Activated CD8-positive, alpha-beta memory T cell treated with anti-CD3 and anti-CD28 coated beads, Interleukin-2, amount 50 U/mL, for 24 hours (primary cell): ENCODE results near the gene ARHGAP21.
"Not testable (repeated sequence)": the region's sequence is repeated elsewhere in the genome, so short reads cannot be mapped to it uniquely, and the experiment has no call there.

Experiments used
- DNase-seq: peaks from one replicate; pipeline ENCODE4 v3.0.0-alpha.2; 2020; ENCODE audit errors: extremely low read depth

Gene ARHGAP21

DNA sequence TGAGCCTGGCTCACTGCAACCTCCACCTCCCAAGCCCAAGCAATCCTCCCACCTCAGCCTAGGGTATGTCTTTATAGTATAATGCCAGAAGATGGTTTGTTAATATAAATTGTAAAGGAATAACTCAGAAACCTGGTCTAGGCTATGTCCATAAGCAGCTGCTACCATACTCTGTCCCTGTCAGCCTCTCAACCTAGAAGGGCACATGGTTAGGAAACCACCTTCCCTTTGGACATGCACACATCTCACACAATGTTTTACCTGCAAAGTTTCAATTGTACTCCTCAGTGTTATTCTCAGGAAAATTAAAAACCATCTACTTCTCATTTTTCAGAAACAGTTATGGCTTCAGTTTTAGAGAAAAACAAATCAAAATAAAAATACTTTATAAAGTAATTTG is 40.1 kb downstream of the ARHGAP21 start:
- DNase-seq, result no peak

DNA sequence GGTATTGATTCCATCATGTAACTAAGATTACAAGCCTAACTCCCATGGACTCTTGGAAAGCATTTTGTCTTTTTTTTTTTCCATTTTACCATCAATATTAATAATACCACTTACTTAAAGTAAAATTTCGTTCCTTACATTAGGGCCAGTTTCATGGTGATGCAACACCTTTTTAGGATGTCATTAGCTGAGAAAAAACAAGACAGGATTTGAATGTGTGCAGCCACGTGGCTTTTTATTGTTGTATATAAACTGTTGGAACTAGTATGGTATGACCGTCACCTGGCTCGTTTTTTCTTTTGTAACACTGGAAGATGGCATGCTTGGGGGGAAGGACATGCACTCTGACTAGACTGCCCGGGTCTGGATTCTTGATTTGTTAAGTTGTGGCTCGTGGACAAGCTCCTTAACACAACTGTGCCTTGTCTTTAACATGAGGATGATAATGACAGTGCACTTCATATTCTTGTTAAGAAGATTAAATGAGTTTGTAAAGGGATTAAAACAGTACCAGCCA is 42.1 kb downstream of the ARHGAP21 start:
- DNase-seq, result no peak

GRCh38 chr10:24680647-24681524 is 42.8 kb downstream of the ARHGAP21 start:
- no peak for DNase-seq

DNA sequence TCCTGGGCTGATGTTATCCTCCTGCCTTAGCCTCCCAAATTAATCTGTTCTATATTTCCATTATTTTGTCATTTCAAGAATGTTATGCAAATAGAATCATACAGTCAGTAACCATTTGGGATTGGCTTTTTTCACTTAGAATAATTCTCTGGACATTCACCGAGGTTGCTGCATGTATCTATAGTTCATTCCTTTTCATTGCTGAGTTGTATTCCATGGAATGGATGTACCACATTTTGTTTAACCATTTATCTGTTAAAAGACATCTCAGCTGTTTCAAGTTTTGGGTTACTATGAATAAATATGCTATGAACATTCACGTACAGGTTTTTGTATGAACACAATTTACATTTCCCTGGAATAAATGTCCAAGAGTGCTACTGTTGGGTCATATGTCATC is 44.9 kb downstream of the ARHGAP21 start:
- DNase-seq, result no peak

- DNase-seq, result no peak
Measured at GRCh38 chr10:24674892-24675632, 48.6 kb downstream of the ARHGAP21 start.

DNA sequence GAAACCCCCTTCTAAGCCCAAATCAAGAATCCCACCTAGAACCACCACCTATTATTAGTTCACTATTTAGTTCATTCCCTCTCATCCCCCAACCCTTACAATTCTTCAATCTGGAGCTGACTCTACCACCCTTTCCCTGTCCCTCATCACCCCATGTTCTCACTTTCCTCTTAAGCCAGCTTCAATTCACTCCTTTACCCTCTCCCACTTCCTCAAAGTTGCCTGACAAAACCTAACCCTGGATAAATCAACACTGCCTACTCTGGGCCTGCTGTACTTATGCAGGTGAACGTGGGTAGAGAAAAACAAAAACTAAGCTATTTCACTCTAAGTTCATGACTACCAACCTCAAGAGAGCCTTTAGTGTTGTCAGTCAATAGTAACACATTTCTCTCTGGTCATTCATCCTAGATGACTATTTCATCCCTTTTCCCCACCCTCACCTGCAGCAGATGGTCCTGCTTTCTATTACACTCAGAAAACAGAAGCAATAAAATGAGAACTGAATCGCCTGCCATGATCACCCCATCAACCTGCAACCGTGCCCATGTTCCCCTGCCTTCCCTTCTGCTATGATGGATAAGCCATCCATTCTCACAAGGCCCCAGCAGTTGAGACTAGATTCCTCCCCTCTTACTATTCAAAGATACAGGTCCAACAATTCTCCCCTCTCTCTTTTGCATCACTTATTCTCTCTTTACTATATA is 52.6 kb downstream of the ARHGAP21 start:
- no peak for DNase-seq

DNA sequence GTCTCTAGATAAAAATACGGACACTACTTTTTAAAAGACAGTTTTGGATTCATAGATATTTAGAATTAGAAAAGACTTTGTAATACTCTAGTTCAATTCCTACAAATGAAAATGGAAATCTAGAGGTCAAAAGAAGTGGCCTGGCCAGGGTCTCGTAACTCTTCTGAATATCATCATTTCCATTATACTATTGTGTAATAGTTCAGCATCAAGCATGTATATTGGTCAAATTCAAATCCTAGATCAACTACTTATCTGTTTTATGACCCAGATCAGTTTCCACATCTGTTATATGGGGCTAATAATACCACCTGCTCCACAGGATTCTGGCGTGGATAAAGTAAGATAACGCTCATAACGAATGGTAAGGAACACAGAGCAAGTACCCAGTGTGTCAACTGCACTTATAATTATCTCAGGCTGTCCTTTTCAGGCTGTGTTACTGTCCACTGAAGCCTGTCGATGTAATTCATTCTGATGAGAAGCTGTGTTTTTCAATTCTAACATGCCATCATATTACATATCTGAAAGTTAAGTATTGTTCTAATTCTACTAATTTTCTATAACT is 54.3 kb downstream of the ARHGAP21 start:
- no peak for DNase-seq

GRCh38 chr10:24668247-24668646 is 55.4 kb downstream of the ARHGAP21 start:
- DNase-seq, result no peak

DNA sequence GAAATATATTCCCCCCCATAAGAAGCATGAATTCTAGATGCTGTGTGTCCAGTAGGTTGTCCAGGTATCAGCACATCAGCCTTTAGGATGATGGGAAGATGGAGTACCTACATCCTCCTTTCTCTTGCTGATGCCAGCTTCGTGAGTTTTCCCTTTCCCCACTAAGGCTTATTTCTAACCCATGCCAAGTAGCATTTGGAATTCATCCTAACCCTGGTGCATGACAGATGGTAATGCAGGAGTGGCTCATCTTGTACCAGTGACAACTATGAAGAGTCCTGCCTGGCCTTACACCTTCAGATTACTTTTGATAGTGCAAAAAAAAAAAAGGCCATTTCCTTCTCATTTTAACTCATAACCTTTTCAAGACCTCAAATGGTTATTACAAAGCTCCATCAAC is 58.7 kb downstream of the ARHGAP21 start:
- no peak for DNase-seq

DNA sequence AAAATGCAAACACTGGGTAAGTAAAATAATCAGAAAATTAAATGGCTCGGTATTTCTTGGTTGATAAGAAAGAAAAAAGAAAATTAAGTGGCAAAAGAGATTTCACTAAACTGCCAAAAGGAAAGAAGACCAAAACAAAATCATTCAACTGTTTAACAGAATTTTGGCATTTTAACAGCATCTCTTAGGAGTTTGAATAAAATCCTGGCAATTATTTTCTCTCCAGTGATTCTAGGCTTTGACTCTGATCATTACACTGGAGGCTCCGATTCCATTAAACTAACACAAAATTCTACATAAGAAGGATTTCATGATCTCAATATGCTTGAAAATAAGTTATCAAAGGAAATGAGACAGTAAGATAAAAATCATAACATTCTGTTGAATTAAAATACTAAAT is 62.3 kb downstream of the ARHGAP21 start:
- DNase-seq, result no peak

DNA sequence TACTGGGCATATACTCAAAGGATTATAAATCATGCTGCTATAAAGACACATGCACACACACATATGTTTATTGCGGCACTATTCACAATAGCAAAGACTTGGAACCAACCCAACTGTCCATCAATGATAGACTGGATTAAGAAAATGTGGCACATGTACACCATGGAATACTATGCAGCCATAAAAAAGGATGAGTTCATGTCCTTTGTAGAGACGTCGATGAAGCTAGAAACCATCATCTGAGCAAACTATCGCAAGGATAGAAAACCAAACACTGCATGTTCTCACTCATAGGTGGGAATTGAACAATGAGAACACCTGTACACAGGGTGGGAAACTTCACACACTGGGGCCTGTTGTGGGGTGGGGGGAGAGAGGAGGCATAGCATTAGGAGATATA is 65.4 kb downstream of the ARHGAP21 start:
- DNase-seq, result not testable (repeated sequence)

DNA sequence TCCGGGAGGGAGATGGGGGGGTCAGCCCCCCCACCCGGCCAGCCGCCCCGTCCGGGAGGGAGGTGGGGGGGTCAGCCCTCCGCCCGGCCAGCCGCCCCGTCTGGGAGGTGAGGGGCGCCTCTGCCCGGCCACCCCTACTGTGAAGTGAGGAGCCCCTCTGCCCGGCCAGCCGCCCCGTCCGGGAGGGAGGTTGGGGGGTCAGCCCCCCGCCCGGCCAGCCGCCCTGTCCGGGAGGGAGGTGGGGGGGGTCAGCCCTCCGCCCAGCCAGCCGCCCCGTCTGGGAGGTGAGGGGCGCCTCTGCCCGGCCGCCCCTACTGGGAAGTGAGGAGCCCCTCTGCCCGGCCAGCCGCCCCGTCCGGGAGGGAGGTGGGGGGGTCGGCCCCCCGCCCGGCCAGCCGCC is 67.4 kb downstream of the ARHGAP21 start:
- not testable (repeated sequence) for DNase-seq

- DNase-seq, result no peak
Measured at GRCh38 chr10:24652381-24652957, 71.2 kb downstream of the ARHGAP21 start.

- DNase-seq, result no peak
Measured at GRCh38 chr10:24651923-24652322, 71.8 kb downstream of the ARHGAP21 start.

DNA sequence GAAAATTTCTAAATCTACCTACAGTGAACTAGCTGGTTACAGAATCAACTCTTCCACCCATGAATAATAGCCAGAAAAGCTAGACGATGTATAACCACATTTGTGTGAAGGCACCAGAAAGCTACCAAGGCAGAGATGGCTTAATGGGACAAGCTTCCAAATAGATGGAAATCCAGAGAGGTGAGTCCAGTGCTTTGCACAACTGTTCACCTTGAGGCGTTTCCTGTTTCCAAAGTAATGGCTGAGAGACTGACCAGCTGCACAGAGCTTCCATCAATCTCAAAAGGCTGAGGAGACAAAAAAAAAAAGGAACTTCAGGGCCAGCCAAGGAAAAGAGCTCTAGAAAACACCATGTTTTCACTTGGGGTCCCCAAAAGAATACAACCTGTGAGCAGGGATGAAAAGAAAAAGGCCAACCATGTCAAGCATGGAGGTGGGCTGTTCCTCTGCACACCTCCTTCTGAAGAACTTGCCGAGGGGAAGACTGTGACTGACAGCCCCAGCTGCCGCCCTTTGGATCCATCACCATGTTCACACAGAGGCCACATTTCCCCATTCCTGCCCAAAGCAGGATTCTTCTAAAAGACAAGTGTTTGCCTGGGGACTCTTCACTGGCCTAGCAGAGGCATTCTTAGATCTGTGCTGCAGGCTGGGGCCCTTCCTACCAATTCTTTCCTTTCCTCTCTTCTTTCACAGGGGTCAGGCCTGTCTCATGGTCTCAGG is 72.9 kb downstream of the ARHGAP21 start:
- DNase-seq, result no peak

- no peak for DNase-seq
Measured at GRCh38 chr10:24645784-24646183, 77.9 kb downstream of the ARHGAP21 start.

DNA sequence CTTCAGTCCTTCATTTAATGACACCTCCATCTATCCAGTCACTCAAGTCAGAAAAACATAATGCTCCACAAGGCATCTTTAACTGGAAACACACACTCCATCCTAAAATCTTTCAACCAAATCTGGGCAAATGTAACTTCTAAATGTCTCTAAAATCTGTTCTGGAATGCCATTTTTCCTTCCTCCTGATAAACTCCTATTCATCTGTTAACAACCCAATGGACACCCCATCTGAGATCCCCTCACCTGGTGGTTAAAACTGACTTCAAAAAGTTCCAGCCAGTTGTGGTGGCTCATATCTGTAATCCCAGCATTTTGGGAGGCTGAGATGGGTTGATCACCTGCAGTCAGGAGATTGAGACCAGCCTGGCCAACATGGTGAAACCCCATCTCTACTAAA is 78.7 kb downstream of the ARHGAP21 start:
- DNase-seq, result no peak

DNA sequence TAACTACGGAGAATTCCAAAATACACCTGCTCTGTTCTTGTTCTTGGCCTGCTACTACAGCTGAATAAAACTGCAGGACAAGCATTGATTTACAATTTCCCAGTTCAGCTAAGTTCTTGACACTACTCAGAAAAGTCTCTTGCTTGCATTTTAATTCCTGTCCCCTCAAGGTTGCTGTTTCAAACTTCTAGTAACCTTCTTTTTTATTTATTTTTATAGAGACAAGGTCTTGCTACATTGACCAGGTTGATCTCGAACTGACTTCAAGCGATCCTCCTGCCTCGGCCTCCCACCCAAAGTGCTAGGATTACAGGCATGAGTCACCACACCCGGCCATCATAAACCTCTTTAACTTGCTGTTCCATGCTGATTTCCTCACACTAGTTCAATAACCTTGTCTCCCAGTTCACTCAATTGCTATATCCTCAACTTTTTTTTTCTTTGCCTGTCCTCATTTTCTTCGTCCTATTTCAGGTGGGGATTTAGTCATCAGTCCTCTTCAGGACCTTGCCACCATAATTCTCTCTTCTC is 79.9 kb downstream of the ARHGAP21 start:
- DNase-seq, result no peak

DNA sequence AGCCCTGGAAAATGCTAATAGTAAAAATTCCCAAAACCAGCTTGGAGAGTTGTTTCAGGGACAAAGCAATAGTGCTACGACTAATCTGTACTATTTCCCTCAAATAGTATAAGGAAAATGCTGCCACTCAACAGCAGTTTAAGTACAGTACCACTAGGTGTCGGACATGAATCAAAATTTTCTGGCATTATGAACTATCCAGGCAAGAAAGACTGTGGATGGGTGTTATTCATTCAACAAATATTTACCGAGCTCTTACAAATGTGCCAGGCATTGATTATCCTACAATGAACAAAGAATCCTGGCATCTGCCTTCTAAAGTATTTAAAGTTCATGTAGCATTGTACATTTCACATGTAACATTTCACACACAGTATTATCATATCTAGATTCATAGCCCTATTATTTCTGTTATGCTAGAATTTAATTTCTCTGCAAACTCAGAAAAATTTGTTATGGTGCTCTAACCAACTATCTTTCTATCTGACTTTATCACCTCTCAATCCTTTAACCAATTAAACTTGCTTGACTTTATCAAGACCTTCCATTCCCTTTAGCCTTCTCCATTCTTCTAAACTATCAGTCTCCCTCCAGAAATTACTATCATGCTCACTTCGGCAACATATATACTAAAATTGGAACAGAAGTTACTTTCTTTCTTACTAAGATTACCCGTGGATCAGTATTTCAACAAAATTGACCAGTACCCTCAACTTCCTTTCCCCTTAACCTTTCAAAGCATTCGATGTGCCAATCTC is 80.6 kb downstream of the ARHGAP21 start:
- DNase-seq, result no peak

GRCh38 chr10:24639124-24639523 is 84.6 kb downstream of the ARHGAP21 start:
- DNase-seq, result no peak
